Activated gamma-delta T cell (primary cell): ENCODE data around the gene SMYD5.
A peak's percentile ranks its signal among the peaks of the same experiment; 100 is the strongest.
"Not testable (repeated sequence)": the region's sequence is repeated elsewhere in the genome, so short reads cannot be mapped to it uniquely, and the experiment has no call there.

Experiments used
- DNase-seq: peaks from one replicate; lab custom pipeline; 2025; lab: John Stamatoyannopoulos, UW

SMYD5 gene

GRCh38 chr2:73259704-73260337 is 45.8 kb downstream of the SMYD5 start:
- DNase-seq: no peak

DNA sequence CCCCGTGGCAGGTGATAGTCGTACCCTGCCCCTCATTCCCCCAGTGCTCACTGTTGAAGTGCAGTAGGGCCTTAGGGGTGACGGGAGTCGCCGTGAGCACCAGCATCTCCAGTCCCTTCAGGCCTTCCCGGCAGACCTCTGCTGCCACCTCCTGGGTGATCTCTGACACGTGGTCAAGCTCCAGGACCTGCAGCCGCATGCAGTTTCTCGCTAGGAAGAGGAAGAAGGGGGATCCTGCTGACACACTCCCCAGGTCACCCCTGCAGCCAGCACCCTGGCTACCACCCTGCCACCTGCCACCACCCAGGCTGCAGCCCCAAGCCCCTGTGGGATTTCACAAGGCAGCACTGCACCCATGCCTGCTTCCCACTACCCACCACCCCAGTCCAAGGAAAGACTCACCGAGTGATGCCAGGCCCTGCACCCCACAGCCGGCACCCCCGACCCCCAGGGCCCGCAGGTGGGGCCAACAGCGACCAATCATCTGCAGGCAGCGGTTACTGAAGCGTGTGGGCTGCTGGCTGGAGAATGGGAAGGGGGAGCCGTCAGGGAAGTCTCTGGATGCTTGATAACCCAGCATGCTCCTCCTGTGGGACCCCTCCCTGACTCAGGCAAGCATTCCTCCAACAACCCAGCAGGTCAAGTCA is 46.4 kb downstream of the SMYD5 start:
- DNase-seq: no peak

- DNase-seq: no peak
These were observed 48.1 kb downstream of the SMYD5 start for GRCh38 chr2:73262108-73262651.

- DNase-seq: not testable (repeated sequence)
These were observed 48.8 kb downstream of the SMYD5 start for GRCh38 chr2:73262691-73263429.

- no peak for DNase-seq
These were observed 49.7 kb downstream of the SMYD5 start for GRCh38 chr2:73263540-73264331.

GRCh38 chr2:73264332-73264606 is 50.2 kb downstream of the SMYD5 start:
- no peak for DNase-seq

DNA sequence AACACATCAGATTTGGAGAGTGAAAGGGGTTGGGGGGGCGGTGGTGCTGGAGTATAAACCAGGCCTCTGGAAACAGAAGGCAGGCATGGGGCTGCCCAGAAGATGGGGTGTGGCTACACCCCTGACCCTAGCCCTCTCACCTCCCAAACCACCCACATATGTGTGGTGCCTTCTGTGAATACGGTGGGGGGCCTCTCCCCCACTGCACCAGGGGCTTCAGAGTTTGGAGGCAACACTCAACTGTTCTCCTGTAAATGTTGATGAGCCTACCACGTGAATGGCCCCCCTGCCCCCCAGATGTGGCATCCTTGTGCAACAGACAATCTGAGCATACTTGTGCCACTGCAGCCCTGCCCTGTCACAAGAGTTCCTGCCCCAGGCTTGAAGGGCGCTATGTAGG is 50.7 kb downstream of the SMYD5 start:
- DNase-seq: no peak

- DNase-seq: no peak
These were observed 51.4 kb downstream of the SMYD5 start for GRCh38 chr2:73265298-73266060.

DNA sequence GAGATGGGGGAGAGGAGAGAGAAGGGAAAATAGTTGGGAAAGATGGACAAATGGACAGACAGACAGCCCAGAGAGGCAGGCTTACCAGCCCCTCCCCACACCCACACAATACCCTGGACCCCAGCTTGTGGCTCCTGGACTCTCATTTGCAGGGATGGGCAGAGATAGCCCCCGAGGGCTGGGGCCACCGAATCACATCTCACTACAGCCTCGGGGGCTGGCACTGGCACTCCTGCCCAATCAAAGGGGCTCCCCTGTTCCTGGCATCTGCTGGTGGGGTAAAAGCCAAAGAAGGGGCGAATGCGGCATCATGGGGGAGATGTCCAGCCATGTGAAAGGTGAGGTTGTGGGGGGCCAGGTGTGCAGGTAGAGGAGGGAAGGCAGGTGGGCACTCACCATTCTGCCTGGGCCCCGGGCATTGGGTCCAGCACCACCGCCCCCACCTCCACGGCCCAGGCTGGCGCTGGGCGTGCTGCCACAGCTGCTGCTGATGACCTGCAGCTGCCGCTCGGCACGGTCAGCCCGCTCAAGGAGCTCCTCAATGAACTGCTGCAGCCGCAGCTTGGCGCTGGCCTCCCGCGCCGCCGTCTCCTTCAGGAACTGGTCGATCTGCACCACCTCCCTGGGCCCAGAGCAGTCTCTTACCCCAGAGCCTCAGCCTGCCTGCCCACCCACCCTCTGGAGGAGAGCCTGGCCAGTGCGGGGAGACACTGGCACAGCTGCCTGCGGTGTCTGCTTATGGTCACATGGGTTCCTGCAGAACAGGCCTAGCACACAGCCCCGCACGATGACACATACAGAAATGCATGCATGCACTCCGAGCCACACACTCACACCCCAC is 52.2 kb downstream of the SMYD5 start:
- no peak for DNase-seq

DNA sequence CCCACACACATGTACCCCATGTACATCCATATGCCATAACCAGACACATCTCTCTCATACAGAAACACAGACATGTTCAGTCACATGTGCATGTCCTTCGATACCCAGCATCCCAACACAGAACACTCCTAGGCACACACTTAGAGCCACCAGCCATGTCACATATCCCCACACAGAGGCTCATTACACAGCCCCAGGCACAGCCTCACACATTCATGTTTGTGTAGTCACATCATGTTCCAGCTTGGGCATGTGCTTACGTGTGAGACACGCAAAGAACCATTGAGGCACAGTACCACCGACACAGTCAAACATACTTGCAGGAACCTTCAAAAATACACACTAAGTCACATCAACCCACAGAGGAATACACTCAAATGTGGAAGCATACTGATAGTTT is 53.0 kb downstream of the SMYD5 start:
- no peak for DNase-seq

GRCh38 chr2:73268366-73268829 is 54.4 kb downstream of the SMYD5 start:
- no peak for DNase-seq

DNA sequence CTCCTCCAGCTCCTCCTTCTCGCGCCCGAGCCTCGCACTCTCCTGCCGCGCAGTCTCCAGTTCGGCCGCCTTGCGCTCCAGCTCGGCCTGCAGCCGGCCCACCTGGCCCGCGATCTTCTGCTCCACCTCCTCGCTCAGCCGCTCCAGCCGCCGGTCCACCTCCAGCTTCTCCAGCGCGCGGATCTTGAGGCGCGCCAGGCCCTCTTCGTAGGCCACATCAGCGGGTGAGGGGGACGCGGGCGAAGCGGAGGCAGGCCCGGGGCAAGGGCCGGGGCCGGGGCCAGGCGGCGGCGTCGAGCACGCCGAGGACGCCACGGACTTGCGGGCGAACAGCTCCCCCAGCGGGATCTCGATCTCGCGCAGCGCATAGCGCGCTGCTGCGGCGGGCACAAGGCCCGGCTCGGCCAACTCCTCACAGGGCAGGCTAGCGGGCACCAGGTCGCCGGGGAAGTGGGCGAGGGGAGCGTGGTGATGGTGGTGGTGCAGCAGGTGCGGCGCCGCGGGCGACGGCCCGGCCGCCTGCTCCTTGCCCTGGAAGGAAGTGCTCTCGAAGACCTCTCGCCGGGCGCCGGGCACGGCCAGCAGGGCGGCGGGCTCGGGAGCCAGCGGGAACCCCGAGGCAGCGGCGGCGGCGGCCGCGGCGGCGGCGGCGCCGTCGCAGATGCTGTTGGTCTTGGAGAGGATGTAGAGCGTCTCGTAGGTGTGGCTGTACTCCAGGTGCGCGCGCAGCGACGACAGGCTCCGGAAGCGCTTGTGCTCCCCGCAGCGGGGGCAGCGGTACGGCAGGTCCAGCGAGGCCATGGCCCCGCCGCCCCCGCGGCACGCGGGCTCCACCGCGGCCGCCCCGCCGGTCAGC is 55.0 kb downstream of the SMYD5 start:
- DNase-seq: peak; percentile 49

DNA sequence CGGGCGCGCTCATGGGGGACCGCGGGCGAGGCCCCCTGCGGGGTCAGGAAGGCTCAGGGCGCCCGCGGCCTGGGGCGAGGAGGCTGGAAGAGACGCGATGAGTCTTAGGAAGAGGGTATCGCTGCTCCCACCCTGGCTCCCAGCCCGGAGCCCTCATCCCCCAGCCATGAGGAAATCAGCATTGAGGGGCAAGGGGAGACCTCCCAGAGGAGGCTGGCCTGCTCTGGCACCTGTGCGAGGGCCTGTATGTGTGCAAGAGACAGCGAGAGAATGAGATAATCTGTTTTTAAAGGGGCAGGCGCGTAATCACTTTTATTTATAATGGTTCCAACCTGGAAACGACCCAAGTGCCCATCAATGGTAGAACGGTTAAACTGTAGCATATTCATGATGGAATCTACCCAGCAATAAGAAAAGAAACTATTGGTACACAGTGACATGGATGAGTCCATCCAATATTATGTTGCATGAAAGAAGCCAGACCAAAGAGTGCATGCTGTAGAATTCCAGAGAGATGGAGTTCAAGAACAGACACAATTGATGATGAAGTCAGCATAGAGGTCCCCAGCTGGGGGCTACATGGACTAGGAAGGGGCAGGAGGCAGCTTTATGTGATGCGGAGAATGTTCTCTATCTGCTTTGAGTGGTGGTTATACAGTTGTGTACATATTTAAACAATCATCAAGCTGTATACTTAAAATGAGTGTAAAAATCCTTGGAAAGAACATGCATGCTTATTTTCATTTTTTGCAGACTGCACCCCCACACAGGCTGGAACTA is 55.8 kb downstream of the SMYD5 start:
- DNase-seq: no peak

DNA sequence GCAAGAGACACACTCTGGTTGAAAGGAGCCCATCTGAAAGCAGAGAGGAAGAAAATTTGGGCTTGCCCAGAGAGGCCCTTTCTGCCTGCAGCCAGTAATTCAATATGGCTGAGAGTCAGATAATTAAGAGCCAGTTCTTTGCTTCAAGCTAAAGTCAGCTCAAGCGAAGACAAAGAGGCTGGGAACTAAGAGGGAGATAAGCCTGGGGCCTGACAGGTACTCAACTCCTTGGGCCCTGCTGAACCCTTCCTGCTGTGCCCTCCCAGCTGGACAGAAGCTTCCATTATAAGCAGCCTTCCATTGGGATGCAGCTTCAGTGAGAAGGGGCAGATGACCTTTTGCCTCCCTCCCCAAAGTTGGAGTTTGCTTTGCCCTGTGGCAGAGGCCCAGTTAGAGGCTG is 58.2 kb downstream of the SMYD5 start:
- DNase-seq: no peak
